Mesodermal cell (in vitro differentiated cells): ENCODE results near the gene ASB16.
A peak's percentile ranks its signal among the peaks of the same experiment; 100 is the strongest.

ENCODE experiments used
- H3K27ac ChIP-seq: 2 replicates; pipeline ENCODE4 v1.7.0; 2013; ENCODE audit warnings: mild to moderate bottlenecking, low read depth, low read length, moderate library complexity; ENCODE audit not compliant: severe bottlenecking
- H3K36me3 ChIP-seq: 2 replicates; pipeline ENCODE4 v1.7.1; 2013; ENCODE audit warnings: mild to moderate bottlenecking, low read length, moderate library complexity; ENCODE audit not compliant: control insufficient read depth, insufficient read depth
- H3K4me1 ChIP-seq: one replicate; pipeline ENCODE4 v1.7.1; 2013; ENCODE audit warnings: mild to moderate bottlenecking, low read length; ENCODE audit not compliant: insufficient read depth, control insufficient read depth, poor library complexity, severe bottlenecking
- H3K4me3 ChIP-seq: 2 replicates; pipeline ENCODE4 v1.7.0; 2013; ENCODE audit warnings: low read length, control low read depth, mild to moderate bottlenecking; ENCODE audit not compliant: insufficient read depth, poor library complexity, severe bottlenecking; ENCODE audit errors: extremely low read depth
- H3K9me3 ChIP-seq: 2 replicates; pipeline ENCODE4 v1.7.1; 2013; ENCODE audit warnings: mild to moderate bottlenecking, low read length, moderate library complexity; ENCODE audit not compliant: control insufficient read depth
- WGBS, 2 experiments: methylation state at CpG; one replicate each; pipeline ENCODE4 v1.1.5; 2013; ENCODE audit warnings: missing lambda C conversion rate in 2 of 2; ENCODE audit not compliant: insufficient coverage in 2 of 2; 5-methylcytosine and 5-hydroxymethylcytosine counted together

Gene ASB16

GRCh38 chr17:44211281-44212265 is 41.1 kb downstream of the ASB16 start:
- Histone ChIP-seq H3K4me1 (peaks cover 7% of the 10 kb centered on the region), H3K36me3 (peaks cover 87% of the 10 kb centered on the region), H3K4me3 (no peak overlapping the region), H3K27ac (no peak overlapping the region), H3K9me3 (no peaks in the 10 kb centered on the region)
- WGBS, 2 experiments, result 96% methylated on average over 23 to 25 of the region's 30 CpGs

GRCh38 chr17:44212507-44213402 is 42.3 kb downstream of the ASB16 start:
- 92 to 94% methylated on average over 17 to 26 of the region's 31 CpGs for WGBS, 2 experiments
- no peak overlapping the region for H3K27ac ChIP-seq

GRCh38 chr17:44213403-44214229 is 43.1 kb downstream of the ASB16 start:
- Histone ChIP-seq H3K4me1 (peaks cover 13% of the 10 kb centered on the region), H3K36me3 (peaks cover 77% of the 10 kb centered on the region), H3K27ac (no peak overlapping the region), H3K9me3 (no peaks in the 10 kb centered on the region), H3K4me3 (no peak overlapping the region)
- 91 to 93% methylated on average over 10 to 14 of the region's 15 CpGs for whole genome bisulfite sequencing, 2 experiments

More at GRCh38 chr17:44212507-44213402, 42.3 kb downstream of the ASB16 start:
- H3K9me3 ChIP-seq, result no peaks in the 10 kb centered on the region
- H3K4me1 ChIP-seq, result peaks cover 9% of the 10 kb centered on the region
- H3K36me3 ChIP-seq, result peaks cover 85% of the 10 kb centered on the region
- no peak overlapping the region for H3K4me3 ChIP-seq

DNA sequence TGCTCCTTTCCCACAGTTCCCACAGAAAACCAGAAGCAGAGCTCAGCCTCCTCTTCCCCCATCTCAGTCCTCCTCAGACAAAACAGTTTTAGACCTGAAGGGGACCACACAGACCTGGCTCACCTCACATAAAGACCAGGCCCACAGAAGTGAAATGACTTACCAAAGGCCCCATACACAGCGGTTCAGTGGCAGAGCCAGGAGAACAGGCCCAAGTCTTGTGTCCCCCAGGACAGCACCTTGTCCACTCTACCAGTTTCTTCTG is 43.7 kb downstream of the ASB16 start:
- Histone ChIP-seq H3K27ac (no peak overlapping the region), H3K36me3 (peaks cover 72% of the 10 kb centered on the region), H3K4me1 (peaks cover 13% of the 10 kb centered on the region), H3K9me3 (no peaks in the 10 kb centered on the region), H3K4me3 (no peak overlapping the region)
- WGBS, 2 experiments, result no CpG with 5 or more reads among the region's 1 CpG

DNA sequence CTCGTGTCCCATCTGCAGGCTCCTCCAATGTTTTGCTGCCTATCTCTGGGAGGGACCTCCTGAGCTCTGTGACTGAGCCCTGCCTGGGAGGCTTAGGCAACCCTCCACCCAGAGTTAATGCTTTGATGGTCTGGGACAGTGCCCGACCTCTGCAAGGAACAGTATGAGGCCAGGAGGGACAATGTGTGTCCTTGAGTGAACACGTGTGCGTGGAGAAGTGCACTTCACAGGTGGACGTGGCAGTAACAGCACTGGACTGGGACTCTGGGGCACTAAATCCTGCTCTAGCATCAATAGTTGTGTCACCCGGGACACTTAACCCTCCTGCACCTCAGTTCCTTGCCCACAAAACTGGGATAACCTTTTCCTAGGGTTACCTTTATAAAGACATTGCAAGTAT is 44.4 kb downstream of the ASB16 start:
- peaks cover 11% of the 10 kb centered on the region for H3K4me1 ChIP-seq

GRCh38 chr17:44216173-44216572 is 45.7 kb downstream of the ASB16 start:
- no peaks in the 10 kb centered on the region for H3K9me3 ChIP-seq
- peaks cover 8% of the 10 kb centered on the region for H3K4me1 ChIP-seq
- H3K27ac ChIP-seq, result no peak overlapping the region
- peaks cover 56% of the 10 kb centered on the region for H3K36me3 ChIP-seq
- no peak overlapping the region for H3K4me3 ChIP-seq
- 95 to 96% methylated on average over 2 to 4 of the region's 5 CpGs for WGBS, 2 experiments

More for the DNA sequence above, 44.4 kb downstream of the ASB16 start:
- 98% methylated on average over 5 to 6 of the region's 6 CpGs for WGBS, 2 experiments
- H3K36me3 ChIP-seq, result peaks cover 64% of the 10 kb centered on the region
- H3K9me3 ChIP-seq, result no peaks in the 10 kb centered on the region
- no peak overlapping the region for H3K27ac ChIP-seq
- H3K4me3 ChIP-seq, result no peak overlapping the region

GRCh38 chr17:44216694-44217093 is 46.2 kb downstream of the ASB16 start:
- no peak overlapping the region for H3K27ac ChIP-seq
- H3K4me3 ChIP-seq, result no peak overlapping the region
- H3K36me3 ChIP-seq, result peaks cover 51% of the 10 kb centered on the region
- peaks cover 8% of the 10 kb centered on the region for H3K4me1 ChIP-seq
- no peaks in the 10 kb centered on the region for H3K9me3 ChIP-seq
- 95 to 97% methylated on average over 5 of the region's 5 CpGs for WGBS, 2 experiments

DNA sequence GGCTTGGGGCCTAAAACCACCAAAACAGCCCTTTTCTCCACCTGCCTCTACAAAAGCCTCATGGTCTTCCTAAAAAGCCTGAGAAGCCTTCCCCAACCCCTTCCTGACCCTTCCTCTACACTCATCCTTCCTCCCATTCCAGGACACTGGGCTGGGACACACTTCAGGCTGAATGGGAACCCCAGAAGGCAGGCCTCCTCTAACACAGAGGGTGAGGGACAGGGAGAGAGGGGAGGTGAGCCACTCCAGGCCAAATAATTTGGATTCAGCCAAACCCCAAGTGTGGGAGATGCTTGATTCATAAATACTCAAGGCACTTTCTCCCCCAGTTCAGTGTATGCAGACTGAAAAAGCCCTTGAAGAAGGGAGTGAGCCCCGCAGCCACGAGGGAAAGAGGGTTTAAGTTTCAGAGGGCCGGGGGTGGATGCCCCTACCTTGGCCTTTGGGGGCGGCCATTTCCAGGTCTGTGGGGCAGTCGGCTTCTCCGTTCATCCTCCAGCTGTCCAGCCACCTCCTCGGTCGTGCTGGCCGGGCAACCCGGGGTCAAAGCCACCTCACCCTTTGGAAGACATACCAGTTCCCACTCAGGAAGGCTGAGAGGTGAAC is 47.3 kb downstream of the ASB16 start:
- H3K4me1 ChIP-seq, result peaks cover 8% of the 10 kb centered on the region
- H3K9me3 ChIP-seq, result no peaks in the 10 kb centered on the region
- 23% methylated on average over 10 of the region's 10 CpGs; no CpG with 5 or more reads in 1 of the 2 experiments for WGBS, 2 experiments
- peak overlapping the region; percentile 72 for H3K4me3 ChIP-seq
- peak overlapping the region; percentile 86 for H3K27ac ChIP-seq
- peaks cover 41% of the 10 kb centered on the region for H3K36me3 ChIP-seq

GRCh38 chr17:44218344-44219107 is 48.0 kb downstream of the ASB16 start:
- Histone ChIP-seq H3K4me1 (peaks cover 8% of the 10 kb centered on the region), H3K4me3 (peak overlapping the region; percentile 72), H3K9me3 (no peaks in the 10 kb centered on the region), H3K36me3 (peaks cover 36% of the 10 kb centered on the region), H3K27ac (peak overlapping the region; percentile 86)
- 0% methylated on average over 10 to 35 of the region's 89 CpGs for WGBS, 2 experiments
